ENCODE results near the gene SMYD1.

DNA sequence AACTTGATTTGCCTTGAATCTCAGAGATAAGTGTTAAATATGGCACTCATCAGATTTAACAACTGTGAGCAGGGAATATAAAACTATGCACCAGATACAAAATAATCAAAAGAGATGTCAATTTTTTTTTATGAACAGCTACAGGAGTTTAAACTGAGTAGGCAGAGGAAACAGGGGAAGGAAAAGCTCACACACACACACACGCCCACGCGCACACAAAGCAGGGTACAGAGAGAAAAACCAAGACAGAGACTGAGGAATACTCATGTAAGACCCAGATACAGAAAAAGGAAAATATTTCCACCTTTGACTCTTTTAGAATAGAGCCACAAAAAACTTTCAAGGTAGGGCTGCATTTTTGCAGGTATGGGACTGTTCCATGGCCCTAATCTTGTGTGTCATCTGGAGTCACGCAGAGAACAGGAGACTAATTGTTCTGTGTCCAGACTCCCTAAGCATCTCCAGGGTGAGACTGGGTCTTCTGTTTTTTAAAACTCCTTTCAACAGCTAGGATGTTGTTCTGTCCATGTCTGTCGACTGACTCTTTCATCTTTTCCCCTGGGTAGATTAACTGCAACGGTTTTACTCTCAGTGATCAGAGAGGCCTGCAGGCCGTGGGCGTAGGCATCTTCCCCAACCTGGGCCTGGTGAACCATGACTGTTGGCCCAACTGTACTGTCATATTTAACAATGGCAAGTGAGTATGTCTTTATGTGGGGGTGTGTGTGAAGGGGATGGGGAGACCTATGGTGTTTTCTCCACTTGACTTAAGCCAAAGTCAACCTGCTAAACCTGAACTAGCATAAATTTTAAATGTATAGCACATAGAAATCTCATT, 23.0 kb downstream of the SMYD1 start:
- TF ChIP-seq FOS (IDR thresholded peaks at IDR 0.05; ENCODE audit: borderline replicate concordance, insufficient read depth, low read length) (no peak), POLR2A (IDR thresholded peaks at IDR 0.05; ENCODE audit: low read depth, low read length) (no peak), POLR2AphosphoS5 (IDR thresholded peaks at IDR 0.05; ENCODE audit: insufficient read depth, low read depth, low read length) (no peak), MYC (IDR thresholded peaks at IDR 0.05; ENCODE audit: low read depth, low read length) (no peak), EZH2 (IDR thresholded peaks at IDR 0.05; ENCODE audit: borderline replicate concordance, low read depth, low read length, severe bottlenecking) (no peak)
- TF ChIP-seq, protein P1, sequence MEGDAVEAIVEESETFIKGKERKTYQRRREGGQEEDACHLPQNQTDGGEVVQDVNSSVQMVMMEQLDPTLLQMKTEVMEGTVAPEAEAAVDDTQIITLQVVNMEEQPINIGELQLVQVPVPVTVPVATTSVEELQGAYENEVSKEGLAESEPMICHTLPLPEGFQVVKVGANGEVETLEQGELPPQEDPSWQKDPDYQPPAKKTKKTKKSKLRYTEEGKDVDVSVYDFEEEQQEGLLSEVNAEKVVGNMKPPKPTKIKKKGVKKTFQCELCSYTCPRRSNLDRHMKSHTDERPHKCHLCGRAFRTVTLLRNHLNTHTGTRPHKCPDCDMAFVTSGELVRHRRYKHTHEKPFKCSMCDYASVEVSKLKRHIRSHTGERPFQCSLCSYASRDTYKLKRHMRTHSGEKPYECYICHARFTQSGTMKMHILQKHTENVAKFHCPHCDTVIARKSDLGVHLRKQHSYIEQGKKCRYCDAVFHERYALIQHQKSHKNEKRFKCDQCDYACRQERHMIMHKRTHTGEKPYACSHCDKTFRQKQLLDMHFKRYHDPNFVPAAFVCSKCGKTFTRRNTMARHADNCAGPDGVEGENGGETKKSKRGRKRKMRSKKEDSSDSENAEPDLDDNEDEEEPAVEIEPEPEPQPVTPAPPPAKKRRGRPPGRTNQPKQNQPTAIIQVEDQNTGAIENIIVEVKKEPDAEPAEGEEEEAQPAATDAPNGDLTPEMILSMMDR (IDR thresholded peaks at IDR 0.05; ENCODE audit: extremely low read depth in 1 of 2, insufficient read depth in 1 of 2, low read depth in 1 of 2, low read length in 2 of 2), result no peak
